COLO829 (cell line): Measurements from ENCODE around the gene MASP2.

Source experiments
- DNase-seq: peaks from one replicate; pipeline ENCODE4 v3.0.0; 2012; ENCODE audit warnings: low spot score

MASP2 gene

DNA sequence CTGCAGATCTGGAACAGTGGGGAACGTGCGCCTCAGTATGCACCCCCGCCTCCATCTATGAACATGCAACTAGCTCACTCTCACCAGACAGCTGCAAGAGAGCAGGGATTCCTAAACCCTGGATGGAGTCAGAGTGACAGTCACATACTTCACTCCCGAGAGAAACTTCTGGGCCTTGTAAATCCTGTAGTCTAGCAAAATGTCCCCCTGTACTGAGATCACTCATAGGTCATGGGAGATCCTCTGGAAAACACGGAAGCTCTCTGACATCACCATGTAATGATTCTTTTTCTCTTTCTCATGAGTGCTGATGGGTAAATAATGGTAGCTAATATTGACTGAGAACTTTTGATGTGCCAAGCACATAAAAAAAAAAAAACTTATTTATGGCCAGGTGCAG is 57.9 kb downstream of the MASP2 start:
- no peak for DNase-seq

DNA sequence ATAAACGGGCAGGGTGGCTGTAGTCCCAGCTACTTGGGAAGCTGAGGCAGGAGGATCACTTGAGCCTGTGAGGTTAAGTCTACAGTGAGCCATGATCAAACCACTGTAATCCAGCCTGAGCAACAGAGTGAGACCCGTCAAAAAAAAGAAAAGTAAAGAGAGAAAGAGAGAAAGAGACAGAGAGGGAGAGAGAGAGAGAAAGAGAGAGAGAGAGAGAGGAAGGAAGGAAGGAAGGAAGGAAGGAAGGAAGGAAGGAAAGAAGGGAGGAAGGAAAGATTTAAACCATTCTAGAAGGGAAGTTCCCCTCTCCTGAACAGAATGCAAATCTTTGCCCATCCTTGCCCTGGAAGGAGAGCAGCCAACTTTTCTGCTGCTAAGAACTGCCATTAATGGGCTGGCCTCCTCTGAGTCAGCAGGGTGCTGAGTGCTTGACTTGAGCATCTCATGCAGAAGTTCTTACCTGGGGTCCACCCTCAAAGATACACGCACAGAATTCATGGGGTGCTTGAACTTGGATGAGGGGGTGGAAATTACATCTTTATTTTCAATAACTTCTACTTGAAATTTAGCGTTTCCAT is 59.1 kb downstream of the MASP2 start:
- no peak for DNase-seq

DNA sequence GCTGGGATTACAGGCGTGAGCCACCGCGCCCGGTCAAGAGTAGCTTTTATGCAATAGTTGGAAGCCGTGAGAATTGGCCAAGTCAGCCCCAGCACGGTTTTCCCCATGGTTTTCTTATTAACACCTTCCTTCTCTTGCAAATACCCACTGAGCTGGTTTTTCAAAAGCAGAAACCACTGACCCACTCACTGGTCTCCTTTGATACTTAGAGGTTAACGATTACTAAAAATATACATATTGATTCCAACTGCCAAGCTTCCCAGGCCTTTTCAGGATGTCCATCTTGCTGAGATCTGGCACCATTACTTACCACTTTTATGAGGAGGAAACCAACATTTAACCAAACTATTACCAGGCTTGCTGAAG is 60.5 kb downstream of the MASP2 start:
- no peak for DNase-seq

DNA sequence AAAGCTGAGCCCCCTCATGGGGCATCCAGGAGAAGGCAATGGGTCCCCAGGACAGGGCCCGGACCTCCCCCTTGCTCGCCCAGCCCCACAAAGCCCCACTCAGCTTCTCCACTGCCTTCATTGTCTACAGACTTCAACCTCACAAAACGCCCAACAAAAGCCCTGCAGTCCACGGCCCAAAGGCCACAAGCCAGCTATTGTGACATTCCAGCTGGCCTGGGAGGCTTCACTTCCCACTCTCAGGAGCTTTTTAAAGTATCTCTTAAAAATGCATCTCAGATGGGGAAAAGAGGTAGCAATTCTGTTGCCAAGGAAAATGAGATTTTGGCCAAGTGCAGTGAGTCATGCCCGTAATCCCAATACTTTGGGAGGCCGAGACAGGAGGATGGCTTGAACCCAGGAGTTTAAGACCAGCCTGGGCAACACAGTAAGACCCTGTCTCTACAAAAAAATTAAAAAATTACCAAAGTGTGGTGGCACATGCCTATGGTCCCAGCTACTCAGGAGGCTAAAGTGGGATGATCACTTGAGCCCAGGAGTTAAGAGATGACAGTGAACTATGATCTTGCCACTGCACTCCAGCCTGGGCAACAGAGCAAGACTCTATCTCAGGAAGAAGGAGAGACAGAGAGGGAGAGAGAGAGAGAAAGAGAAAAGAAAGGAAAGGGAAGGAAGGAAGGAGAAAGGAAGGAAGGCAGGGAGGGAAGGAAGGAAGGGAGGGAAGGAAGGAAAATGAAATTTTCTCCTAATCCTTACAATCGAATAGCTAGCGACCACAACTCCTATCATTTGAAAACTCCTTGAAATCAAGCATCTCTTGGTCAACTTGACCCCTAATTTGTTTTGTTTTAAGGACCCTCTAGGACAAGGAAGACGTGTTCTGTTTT is 66.0 kb downstream of the MASP2 start:
- peak; percentile 31 for DNase-seq

DNA sequence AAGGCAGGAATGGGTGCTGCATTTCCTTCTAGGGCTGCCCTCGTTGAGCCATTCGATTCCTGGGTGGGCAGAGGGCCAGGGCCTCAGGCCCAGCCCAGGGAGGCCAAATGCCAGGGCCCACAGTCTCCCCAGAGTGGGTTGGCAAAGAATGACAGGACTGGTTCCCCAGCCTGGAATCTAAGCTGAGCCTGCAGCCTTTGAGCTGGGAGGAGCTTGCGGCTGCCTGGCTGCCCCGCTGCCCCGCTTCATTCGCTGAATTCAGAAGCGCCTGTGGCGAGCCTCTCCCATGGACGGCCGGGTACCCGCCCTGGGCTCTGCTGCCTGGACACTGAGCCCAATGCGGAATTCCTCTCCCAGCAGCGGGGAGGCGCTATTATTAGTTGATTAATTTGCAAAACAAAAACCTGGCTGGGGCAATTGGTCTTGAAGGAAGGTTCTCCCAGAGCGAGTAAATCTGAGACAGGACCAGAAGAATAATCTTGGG is 66.9 kb downstream of the MASP2 start:
- peak; percentile 83 for DNase-seq

DNA sequence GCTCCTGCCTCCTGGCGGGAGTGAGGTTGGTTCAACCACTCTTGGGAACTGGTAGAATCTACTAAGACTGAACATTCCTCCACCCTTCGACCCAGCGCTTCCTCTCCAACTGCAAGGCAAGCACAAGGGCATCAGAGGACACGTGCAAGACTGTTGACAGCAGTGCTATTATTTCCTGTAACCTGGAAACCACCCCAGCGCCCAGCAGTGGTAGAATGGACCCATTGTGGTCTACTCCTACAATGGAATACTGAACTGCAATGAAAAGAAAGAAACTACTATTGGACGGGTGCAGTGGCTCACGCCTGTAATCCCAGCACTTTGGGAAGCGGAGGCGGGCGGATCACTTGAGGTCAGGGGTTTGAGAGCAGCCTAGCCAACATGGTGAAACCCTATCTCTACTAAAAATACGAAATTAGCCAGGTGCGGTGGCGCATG is 67.5 kb downstream of the MASP2 start:
- peak; percentile 96 for DNase-seq

DNA sequence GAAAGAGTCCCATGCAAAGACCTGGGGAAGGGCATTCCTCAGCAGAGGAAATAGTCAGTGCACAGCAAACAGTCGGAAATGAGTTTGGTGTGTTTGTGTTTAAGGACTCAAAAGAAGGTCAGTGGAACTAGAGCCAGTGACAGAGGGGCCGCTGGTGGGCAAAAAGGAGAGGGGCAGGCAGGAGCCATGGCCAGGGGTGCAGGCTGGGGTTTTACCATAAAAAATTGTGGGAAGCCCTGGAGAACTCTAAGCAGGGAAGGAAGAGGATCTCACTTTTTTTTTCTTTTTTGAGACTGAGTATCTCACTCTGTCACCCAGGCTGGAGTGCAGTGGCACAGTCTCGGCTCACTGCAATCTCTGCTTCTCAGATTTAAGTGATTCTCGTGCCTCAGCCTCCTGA is 68.3 kb downstream of the MASP2 start:
- DNase-seq: no peak
